Thyroid gland (tissue), 4 donors: ENCODE measurements around the gene OGFR.

Source experiments
- POLR2A ChIP-seq, 2 donors: fragments of 450-650 bp; IDR thresholded peaks; one replicate each; pipeline ENCODE4 v1.6.1; 2017; ENCODE audit warnings: antibody characterized with exemption in 2 of 2, mild to moderate bottlenecking in 2 of 2, moderate library complexity in 1 of 2
- TF ChIP-seq, protein P1 (sequence below), 6 experiments: fragments of 200-600 bp in 3 of 6; fragments of 450-650 bp in 3 of 6; sonication (generic) in 3 of 6; IDR thresholded peaks; one replicate each; pipeline ENCODE4 v1.5.1; 2016 to 2019; ENCODE audit warnings: antibody characterized with exemption in 6 of 6, mild to moderate bottlenecking in 2 of 6, inconsistent platforms in 1 of 6, moderate library complexity in 1 of 6

DNA sequence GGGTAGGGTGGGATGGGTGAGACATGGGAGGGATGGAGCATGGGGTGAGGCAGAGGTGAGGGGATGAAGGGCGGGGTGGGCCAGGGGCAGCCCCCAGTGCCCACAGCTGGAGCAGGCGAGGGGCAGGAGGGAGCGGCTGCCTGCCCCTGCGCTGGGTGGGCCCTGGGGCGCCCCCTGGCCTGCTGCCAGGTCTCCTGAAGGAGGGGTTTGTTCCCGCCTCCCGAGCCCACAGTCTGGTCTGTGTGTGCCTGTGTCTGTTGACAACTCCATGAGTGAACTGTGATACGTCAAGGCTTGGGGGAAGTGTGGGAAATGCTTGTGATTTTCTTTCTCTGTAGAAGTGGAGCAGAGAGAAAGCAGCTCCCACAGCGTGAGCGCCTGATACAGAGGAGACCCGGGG, 19.2 kb upstream of the OGFR start:
- no peak for TF ChIP-seq POLR2A (IDR thresholded peaks at IDR 0.05)
- TF ChIP-seq, protein P1, sequence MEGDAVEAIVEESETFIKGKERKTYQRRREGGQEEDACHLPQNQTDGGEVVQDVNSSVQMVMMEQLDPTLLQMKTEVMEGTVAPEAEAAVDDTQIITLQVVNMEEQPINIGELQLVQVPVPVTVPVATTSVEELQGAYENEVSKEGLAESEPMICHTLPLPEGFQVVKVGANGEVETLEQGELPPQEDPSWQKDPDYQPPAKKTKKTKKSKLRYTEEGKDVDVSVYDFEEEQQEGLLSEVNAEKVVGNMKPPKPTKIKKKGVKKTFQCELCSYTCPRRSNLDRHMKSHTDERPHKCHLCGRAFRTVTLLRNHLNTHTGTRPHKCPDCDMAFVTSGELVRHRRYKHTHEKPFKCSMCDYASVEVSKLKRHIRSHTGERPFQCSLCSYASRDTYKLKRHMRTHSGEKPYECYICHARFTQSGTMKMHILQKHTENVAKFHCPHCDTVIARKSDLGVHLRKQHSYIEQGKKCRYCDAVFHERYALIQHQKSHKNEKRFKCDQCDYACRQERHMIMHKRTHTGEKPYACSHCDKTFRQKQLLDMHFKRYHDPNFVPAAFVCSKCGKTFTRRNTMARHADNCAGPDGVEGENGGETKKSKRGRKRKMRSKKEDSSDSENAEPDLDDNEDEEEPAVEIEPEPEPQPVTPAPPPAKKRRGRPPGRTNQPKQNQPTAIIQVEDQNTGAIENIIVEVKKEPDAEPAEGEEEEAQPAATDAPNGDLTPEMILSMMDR (IDR thresholded peaks at IDR 0.05) = no peak
